Stimulated activated CD8-positive, alpha-beta memory T cell treated with anti-CD3 and anti-CD28 coated beads, Interleukin-7, amount 100 ng/mL, for 1 hour (primary cell): ENCODE measurements around the gene METTL23.
"Not testable (repeated sequence)": the region's sequence is repeated elsewhere in the genome, so short reads cannot be mapped to it uniquely, and the experiment has no call there.

ENCODE experiments used
- DNase-seq, 2 donors: peaks; one replicate each; pipeline ENCODE4 v3.0.0-alpha.2; 2020; ENCODE audit warnings: low read depth in 2 of 2

METTL23 gene

GRCh38 chr17:76734080-76734840 is 7.6 kb downstream of the METTL23 start:
- DNase-seq, result no peak

- no peak for DNase-seq
Measured at GRCh38 chr17:76735006-76735405, 8.4 kb downstream of the METTL23 start.

GRCh38 chr17:76735586-76736348 is 9.1 kb downstream of the METTL23 start:
- DNase-seq, result no peak

- peak; percentile 41 to 45 for DNase-seq
Measured at GRCh38 chr17:76736349-76737081, 9.9 kb downstream of the METTL23 start.

- DNase-seq, result peak; percentile 96 to 97
Measured at GRCh38 chr17:76737082-76737675, 10.5 kb downstream of the METTL23 start, which contains the start of gene SRSF2. Gene SRSF2 (minus strand): TSS chr17:76737331. CDS start chr17:76737160, 171 bp downstream.

DNA sequence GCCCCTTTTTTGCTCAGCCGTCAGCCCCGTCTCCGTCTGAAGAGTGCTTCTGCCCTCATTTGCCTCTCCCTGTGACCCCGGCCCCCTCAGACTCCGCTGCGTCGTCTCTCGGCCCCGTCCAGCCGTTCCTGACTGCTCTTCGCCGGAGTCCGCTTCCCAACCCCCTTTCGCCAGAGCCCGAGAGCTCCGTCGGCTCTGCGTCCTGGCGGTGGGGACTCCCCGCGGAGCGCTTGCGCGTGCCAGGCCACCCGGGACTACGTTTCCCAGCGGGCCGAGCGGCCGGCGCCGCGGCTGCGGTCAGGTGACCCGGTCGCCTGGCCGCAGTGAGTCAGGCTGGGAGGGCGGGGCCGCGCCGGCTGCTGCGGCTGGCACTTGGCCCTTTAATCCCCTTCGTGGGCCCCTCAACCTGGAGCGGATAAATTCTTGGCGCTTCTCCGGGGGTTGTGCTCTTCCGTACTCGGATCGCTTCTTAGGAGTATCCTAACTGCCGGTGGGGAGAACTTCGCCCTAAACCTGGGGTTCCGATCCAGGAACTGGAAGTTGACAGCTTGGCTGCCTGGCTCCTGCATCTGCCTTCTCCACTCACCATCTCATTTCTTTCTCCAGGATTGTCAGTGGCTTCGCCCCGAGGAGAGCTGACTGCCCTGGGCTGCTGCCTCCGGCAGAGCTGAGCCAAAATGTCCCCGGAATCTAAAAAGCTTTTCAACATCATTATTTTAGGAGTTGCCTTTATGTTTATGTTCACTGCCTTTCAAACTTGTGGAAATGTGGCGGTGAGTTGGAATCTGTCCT is 11.2 kb downstream of the METTL23 start, which contains the start of gene MFSD11:
MFSD11 (plus strand) TSS at position 444 of the 792 bp plus-strand sequence; CDS start at position 678, 234 bp downstream.
- peak; percentile 82 to 85 for DNase-seq

- DNase-seq, result no peak
Measured at GRCh38 chr17:76738468-76738850, 11.8 kb downstream of the METTL23 start.

DNA sequence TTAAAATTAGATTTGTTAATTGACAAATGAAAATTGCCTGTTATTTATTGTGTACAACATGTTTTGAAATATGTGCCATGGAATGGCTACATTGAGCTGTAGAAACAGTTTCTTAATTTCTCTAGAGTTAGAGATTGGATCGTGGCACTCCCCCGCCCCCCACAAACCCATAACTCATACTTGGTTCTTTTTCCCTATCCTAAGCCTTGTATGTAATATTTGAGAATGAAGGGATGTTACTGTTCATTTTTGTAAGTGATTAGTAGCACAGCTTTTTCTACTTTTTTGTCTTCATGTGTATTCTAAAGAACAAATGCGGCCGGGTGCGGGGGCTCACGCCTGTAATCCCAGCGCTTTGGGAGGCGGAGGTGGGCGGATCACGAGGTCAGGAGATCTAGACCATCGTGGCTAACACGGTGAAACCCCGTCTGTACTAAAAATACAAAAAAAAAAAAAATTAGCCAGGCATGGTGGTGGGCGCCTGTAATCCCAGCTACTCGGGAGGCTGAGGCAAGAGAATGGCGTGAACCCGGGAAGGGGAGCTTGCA is 13.0 kb downstream of the METTL23 start:
- not testable (repeated sequence) for DNase-seq

DNA sequence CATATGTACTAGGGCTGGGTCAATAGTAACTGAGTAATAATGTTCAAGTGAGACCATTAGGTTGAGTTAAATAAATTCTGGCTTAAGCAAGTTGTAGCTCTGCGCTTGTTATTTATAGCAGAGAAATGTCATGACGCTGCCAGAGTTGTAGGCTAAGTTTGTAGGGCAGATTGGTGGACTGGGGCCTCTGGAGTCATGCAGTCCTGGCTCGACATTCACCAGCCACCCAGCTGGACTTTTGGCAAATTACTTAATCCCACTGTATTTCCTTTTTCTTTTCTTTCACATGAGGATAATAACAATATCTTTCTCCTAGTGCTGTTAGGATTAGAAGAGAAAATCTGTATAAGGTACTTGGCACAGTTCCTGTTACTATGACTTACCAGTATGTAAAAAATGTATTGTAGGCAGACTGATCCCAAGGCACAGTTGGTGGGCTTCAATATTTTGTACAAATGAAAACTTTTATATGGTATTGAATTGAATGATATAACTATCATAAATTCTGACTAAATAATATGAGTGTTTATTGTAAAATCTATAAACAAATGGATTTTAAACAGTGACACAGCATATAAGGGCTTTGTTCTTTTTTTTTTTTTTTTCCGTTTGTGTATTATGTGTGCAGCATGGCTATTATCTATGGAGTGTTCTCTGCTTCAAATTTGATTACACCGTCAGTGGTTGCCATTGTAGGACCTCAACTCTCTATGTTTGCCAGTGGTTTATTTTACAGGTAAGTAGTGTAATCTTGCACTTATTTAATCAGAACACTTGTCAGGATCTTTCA is 13.9 kb downstream of the METTL23 start:
- DNase-seq, result no peak

- no peak for DNase-seq
Measured at GRCh38 chr17:76742958-76743357, 16.3 kb downstream of the METTL23 start.

- DNase-seq, result no peak
Measured at GRCh38 chr17:76744747-76745146, 18.1 kb downstream of the METTL23 start.

GRCh38 chr17:76745785-76746184 is 19.1 kb downstream of the METTL23 start:
- not testable (repeated sequence) for DNase-seq

DNA sequence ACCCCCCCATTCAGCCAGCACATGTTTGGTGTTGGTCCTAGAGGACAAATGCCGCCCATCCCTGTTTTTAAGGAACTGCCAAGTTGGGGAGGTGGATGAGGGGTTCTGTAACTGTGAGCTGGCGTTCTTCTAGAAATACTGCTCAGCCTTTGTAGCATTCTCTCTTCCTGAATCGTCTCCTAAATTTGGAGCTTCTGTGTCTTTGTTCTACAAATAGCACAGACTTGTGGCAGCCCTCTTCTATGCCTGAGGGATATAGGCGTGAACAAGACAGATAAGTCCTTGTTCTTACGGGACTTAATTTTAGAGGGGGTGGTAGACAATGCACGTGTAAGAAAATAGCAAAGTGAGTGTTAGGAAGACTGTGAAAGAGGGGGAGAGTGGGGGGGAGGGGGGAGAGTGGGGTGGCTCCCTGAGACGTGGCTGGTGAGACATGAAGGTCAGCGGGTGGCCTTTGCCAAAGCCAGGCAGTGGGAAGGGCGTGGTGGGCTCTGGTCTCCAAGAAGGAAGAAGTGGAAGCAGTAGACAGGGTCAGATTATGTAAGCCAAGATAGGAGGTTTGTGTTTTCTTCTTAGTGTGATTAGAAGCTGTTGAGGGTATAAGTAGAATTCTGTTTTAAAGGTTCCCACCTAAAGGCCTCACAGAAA is 21.2 kb downstream of the METTL23 start:
- no peak for DNase-seq

- no peak for DNase-seq
Measured at GRCh38 chr17:76748657-76749056, 22.0 kb downstream of the METTL23 start.

DNA sequence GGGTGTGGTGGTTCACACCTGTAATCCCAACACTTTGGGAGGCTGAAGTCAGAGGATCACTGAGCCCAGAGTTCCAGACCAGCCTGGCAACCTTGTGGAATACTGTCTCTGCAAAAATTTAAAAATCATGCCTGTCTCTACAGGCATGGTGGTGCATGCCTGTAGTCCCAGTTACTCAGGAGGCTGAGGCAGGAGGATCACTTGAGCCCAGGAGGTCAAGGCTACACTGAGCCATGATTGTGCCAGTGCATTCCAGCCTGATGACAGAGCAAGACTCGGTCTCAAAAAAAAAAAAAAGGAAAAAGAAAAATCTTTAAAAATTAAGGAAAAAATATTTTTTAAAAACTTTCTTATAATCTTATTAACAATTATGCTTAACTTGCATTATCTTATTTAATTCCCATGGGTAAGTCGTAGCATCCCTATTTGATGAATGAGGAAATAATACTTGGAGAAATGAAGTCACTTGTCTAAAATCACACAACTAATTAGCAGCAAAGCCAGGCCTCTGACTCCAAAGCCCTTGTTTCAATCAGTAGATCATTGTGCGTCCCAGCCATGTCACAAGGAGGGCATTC is 24.9 kb downstream of the METTL23 start:
- no peak for DNase-seq

DNA sequence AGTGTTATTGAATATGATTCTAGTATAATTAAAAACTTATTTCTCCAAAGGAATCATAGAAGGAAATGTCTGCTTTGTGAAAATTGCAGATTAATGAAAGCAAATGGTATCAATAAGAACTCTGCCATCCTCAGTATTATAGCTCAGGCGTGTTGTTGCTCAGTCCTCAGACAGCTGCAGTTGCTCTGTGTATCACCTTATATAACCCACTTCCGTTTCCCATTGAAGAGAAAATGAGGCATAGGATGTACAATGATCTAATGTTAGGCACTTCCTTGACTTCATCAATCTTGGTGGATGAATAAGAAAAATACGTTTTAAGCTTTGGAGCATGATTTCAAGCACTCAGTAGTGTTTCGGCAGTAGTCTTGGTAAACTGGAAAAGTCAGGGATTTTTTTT is 25.4 kb downstream of the METTL23 start:
- DNase-seq, result no peak

GRCh38 chr17:76753061-76753961 is 26.7 kb downstream of the METTL23 start:
- DNase-seq, result no peak

- no peak for DNase-seq
Measured at GRCh38 chr17:76755285-76755684, 28.6 kb downstream of the METTL23 start.
